OCI-LY3 (cell line): ENCODE measurements around the gene SGPP1.

Experiments used
- EZH2phosphoT487 ChIP-seq: fragments of 200-600 bp; shearing (Covaris generic); IDR thresholded peaks from 2 replicates; pipeline ENCODE4 v1.6.1; 2018; ENCODE audit warnings: antibody characterized with exemption, mixed run types, low read depth
- TF ChIP-seq, protein P1 (sequence below): fragments of 200-600, 300-600 bp; sonication (generic); IDR thresholded peaks from 2 replicates; pipeline ENCODE4 v1.5.1; 2014; ENCODE audit warnings: antibody characterized with exemption, low read length, low read depth

DNA sequence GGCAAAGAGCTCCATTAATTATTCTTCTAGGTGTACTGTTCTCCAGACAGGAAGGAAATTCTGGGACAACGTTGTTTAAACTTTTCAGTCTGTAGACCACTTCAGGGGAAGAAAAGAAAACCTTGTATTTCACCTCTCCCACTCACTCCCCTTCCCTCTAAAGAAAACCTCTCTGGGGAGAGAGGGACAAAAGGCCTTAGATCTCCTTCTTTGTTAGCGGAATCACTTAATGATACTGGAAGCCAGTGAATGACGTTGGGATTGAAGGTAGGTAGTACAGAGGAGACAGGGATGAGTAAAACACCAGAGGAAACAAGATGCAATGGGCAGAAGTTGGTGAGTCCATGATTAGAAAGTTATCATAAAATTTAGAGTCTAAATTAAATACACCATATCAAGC lies 38.7 kb upstream of the SGPP1 start:
- TF ChIP-seq, protein P1, sequence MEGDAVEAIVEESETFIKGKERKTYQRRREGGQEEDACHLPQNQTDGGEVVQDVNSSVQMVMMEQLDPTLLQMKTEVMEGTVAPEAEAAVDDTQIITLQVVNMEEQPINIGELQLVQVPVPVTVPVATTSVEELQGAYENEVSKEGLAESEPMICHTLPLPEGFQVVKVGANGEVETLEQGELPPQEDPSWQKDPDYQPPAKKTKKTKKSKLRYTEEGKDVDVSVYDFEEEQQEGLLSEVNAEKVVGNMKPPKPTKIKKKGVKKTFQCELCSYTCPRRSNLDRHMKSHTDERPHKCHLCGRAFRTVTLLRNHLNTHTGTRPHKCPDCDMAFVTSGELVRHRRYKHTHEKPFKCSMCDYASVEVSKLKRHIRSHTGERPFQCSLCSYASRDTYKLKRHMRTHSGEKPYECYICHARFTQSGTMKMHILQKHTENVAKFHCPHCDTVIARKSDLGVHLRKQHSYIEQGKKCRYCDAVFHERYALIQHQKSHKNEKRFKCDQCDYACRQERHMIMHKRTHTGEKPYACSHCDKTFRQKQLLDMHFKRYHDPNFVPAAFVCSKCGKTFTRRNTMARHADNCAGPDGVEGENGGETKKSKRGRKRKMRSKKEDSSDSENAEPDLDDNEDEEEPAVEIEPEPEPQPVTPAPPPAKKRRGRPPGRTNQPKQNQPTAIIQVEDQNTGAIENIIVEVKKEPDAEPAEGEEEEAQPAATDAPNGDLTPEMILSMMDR = no peak
- TF ChIP-seq EZH2phosphoT487 = no peak
